Measurements from ENCODE around the gene IKZF5.

Gene IKZF5

GRCh38 chr10:123000155-123000554, 8.4 kb downstream of the IKZF5 start:
- H3K4me3 Mint-ChIP-seq: no peak overlapping the region
- no peaks in the 10 kb centered on the region for H3K27me3 Mint-ChIP-seq
- H3K36me3 Mint-ChIP-seq (ENCODE audit: low read depth): peaks cover 47% of the 10 kb centered on the region
- peaks cover 32% of the 10 kb centered on the region for H3K4me1 Mint-ChIP-seq (ENCODE audit: low read depth)
- peak overlapping the region; percentile 61 for H3K27ac Mint-ChIP-seq
- no peaks in the 10 kb centered on the region for H3K9me3 Mint-ChIP-seq

- Mint-ChIP-seq H3K9me3 (no peaks in the 10 kb centered on the region), H3K27me3 (no peaks in the 10 kb centered on the region), H3K36me3 (ENCODE audit: low read depth) (peaks cover 53% of the 10 kb centered on the region), H3K27ac (no peak overlapping the region), H3K4me3 (no peak overlapping the region), H3K4me1 (ENCODE audit: low read depth) (peaks cover 31% of the 10 kb centered on the region)
Observed at GRCh38 chr10:122999347-122999746, 9.2 kb downstream of the IKZF5 start.

- Mint-ChIP-seq H3K4me1 (ENCODE audit: low read depth) (peaks cover 28% of the 10 kb centered on the region), H3K27ac (no peak overlapping the region), H3K36me3 (ENCODE audit: low read depth) (peaks cover 57% of the 10 kb centered on the region)
Observed at GRCh38 chr10:122998934-122999333, 9.7 kb downstream of the IKZF5 start.

GRCh38 chr10:122998360-122998917, 10.2 kb downstream of the IKZF5 start:
- Mint-ChIP-seq H3K36me3 (ENCODE audit: low read depth) (peaks cover 58% of the 10 kb centered on the region), H3K4me1 (ENCODE audit: low read depth) (peaks cover 23% of the 10 kb centered on the region), H3K9me3 (no peaks in the 10 kb centered on the region), H3K27me3 (no peaks in the 10 kb centered on the region), H3K4me3 (no peak overlapping the region), H3K27ac (no peak overlapping the region)

More at GRCh38 chr10:122998934-122999333, 9.7 kb downstream of the IKZF5 start:
- Mint-ChIP-seq H3K27me3 (no peaks in the 10 kb centered on the region), H3K9me3 (no peaks in the 10 kb centered on the region), H3K4me3 (no peak overlapping the region)

- Mint-ChIP-seq H3K4me3 (no peak overlapping the region), H3K27me3 (no peaks in the 10 kb centered on the region), H3K27ac (no peak overlapping the region), H3K9me3 (no peaks in the 10 kb centered on the region), H3K4me1 (ENCODE audit: low read depth) (peaks cover 23% of the 10 kb centered on the region), H3K36me3 (ENCODE audit: low read depth) (peaks cover 58% of the 10 kb centered on the region)
Observed at GRCh38 chr10:122997864-122998263, 10.7 kb downstream of the IKZF5 start.

- Mint-ChIP-seq H3K4me1 (ENCODE audit: low read depth) (peaks cover 17% of the 10 kb centered on the region), H3K27me3 (no peaks in the 10 kb centered on the region), H3K27ac (no peak overlapping the region), H3K4me3 (no peak overlapping the region), H3K36me3 (ENCODE audit: low read depth) (peaks cover 52% of the 10 kb centered on the region), H3K9me3 (no peaks in the 10 kb centered on the region)
Observed at GRCh38 chr10:122995936-122996335, 12.7 kb downstream of the IKZF5 start.

- Mint-ChIP-seq H3K4me1 (ENCODE audit: low read depth) (peaks cover 3% of the 10 kb centered on the region), H3K4me3 (no peak overlapping the region), H3K27ac (no peak overlapping the region), H3K27me3 (no peaks in the 10 kb centered on the region), H3K36me3 (ENCODE audit: low read depth) (peaks cover 52% of the 10 kb centered on the region), H3K9me3 (no peaks in the 10 kb centered on the region)
Observed at GRCh38 chr10:122993797-122994336, 14.7 kb downstream of the IKZF5 start.

GRCh38 chr10:122992031-122992585, 16.5 kb downstream of the IKZF5 start:
- Mint-ChIP-seq H3K36me3 (ENCODE audit: low read depth) (peaks cover 42% of the 10 kb centered on the region), H3K27me3 (no peaks in the 10 kb centered on the region), H3K27ac (no peak overlapping the region), H3K4me3 (no peak overlapping the region), H3K9me3 (no peaks in the 10 kb centered on the region), H3K4me1 (ENCODE audit: low read depth) (peaks cover 3% of the 10 kb centered on the region)

- Mint-ChIP-seq H3K4me1 (ENCODE audit: low read depth) (peaks cover 3% of the 10 kb centered on the region), H3K9me3 (no peaks in the 10 kb centered on the region), H3K36me3 (ENCODE audit: low read depth) (peaks cover 29% of the 10 kb centered on the region), H3K4me3 (no peak overlapping the region), H3K27ac (peak overlapping the region; percentile 52), H3K27me3 (no peaks in the 10 kb centered on the region)
Observed at GRCh38 chr10:122990278-122990677, 18.3 kb downstream of the IKZF5 start.

- no peak overlapping the region for H3K4me3 Mint-ChIP-seq
- H3K9me3 Mint-ChIP-seq: no peaks in the 10 kb centered on the region
- peaks cover 20% of the 10 kb centered on the region for H3K36me3 Mint-ChIP-seq (ENCODE audit: low read depth)
- H3K4me1 Mint-ChIP-seq (ENCODE audit: low read depth): peaks cover 3% of the 10 kb centered on the region
- no peak overlapping the region for H3K27ac Mint-ChIP-seq
- no peaks in the 10 kb centered on the region for H3K27me3 Mint-ChIP-seq
Observed at GRCh38 chr10:122988501-122988900, 20.1 kb downstream of the IKZF5 start.

GRCh38 chr10:122986335-122986734, 22.3 kb downstream of the IKZF5 start:
- no peak overlapping the region for H3K4me3 Mint-ChIP-seq
- H3K27ac Mint-ChIP-seq: no peak overlapping the region
- peaks cover 16% of the 10 kb centered on the region for H3K36me3 Mint-ChIP-seq (ENCODE audit: low read depth)
- peaks cover 6% of the 10 kb centered on the region for H3K4me1 Mint-ChIP-seq (ENCODE audit: low read depth)
- H3K27me3 Mint-ChIP-seq: no peaks in the 10 kb centered on the region
- no peaks in the 10 kb centered on the region for H3K9me3 Mint-ChIP-seq

- Mint-ChIP-seq H3K9me3 (no peaks in the 10 kb centered on the region), H3K27me3 (no peaks in the 10 kb centered on the region), H3K27ac (no peak overlapping the region), H3K4me1 (ENCODE audit: low read depth) (peaks cover 18% of the 10 kb centered on the region), H3K4me3 (no peak overlapping the region), H3K36me3 (ENCODE audit: low read depth) (peaks cover 11% of the 10 kb centered on the region)
Observed at GRCh38 chr10:122984708-122985107, 23.9 kb downstream of the IKZF5 start.

GRCh38 chr10:122983898-122984297, 24.7 kb downstream of the IKZF5 start:
- H3K27ac Mint-ChIP-seq: no peak overlapping the region

GRCh38 chr10:122981066-122981464, 27.5 kb downstream of the IKZF5 start:
- Mint-ChIP-seq H3K4me1 (ENCODE audit: low read depth) (peaks cover 19% of the 10 kb centered on the region), H3K9me3 (no peaks in the 10 kb centered on the region), H3K27me3 (no peaks in the 10 kb centered on the region), H3K36me3 (ENCODE audit: low read depth) (peaks cover 5% of the 10 kb centered on the region), H3K4me3 (peak overlapping the region; percentile 89), H3K27ac (peak overlapping the region; percentile 93)

More at GRCh38 chr10:122983898-122984297, 24.7 kb downstream of the IKZF5 start:
- H3K36me3 Mint-ChIP-seq (ENCODE audit: low read depth): peaks cover 11% of the 10 kb centered on the region
- peaks cover 19% of the 10 kb centered on the region for H3K4me1 Mint-ChIP-seq (ENCODE audit: low read depth)
- no peaks in the 10 kb centered on the region for H3K9me3 Mint-ChIP-seq
- no peak overlapping the region for H3K4me3 Mint-ChIP-seq
- no peaks in the 10 kb centered on the region for H3K27me3 Mint-ChIP-seq

- H3K27me3 Mint-ChIP-seq: peaks cover 4% of the 10 kb centered on the region
- H3K4me1 Mint-ChIP-seq (ENCODE audit: low read depth): peaks cover 19% of the 10 kb centered on the region
- peak within 1 kb of the TSS; percentile 89 for H3K4me3 Mint-ChIP-seq
- peaks cover 5% of the 10 kb centered on the region for H3K36me3 Mint-ChIP-seq (ENCODE audit: low read depth)
- H3K27ac Mint-ChIP-seq: peak within 1 kb of the TSS; percentile 93
- H3K9me3 Mint-ChIP-seq: no peaks in the 10 kb centered on the region
Observed at GRCh38 chr10:122980209-122981065, 28.2 kb downstream of the IKZF5 start, which contains the start of gene PSTK. TSS of gene PSTK (plus strand) at chr10:122980401. CDS start at chr10:122980480, 79 bp downstream.

Measured in stimulated activated naive CD8-positive, alpha-beta T cell treated with anti-CD3 and anti-CD28 coated beads, Interleukin-15, Interleukin-2, amounts not matched to agents 100 ng/mL and 50 ng/mL, for 24 hours (primary cell).